Dedifferentiated amniotic fluid mesenchymal stem cell (primary cell): Measurements from ENCODE around the gene TBC1D3.
"Not testable (repeated sequence)": the region's sequence is repeated elsewhere in the genome, so short reads cannot be mapped to it uniquely, and the experiment has no call there.

Experiments used
- DNase-seq: peaks from one replicate; pipeline ENCODE4 v3.0.0-alpha.2; 2016; ENCODE audit errors: extremely low spot score

The TBC1D3 gene

DNA sequence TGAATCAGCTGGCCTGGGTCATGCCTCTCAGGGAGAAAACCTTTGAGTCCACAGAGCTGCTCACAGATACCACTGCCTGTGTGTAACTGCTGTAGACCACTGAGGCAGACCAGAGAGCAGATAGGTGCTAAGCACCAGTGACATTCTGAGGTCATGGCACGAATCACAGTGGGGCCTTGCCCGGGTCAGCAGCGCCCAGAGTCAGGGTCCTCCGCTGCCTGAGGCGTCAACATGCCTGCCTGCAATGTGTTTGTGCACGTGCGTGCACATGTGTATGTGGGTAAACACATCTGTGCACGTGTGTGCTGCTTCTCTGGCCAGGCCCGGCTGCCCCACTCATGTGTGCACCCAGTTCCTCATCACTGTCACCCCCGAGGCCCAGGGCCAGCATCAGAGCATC is at the start of gene TBC1D3:
TSS of gene TBC1D3 (minus strand) at position 101 of the 400 bp plus-strand sequence. CDS start 1,526 bp downstream, outside the sequence.
- not testable (repeated sequence) for DNase-seq

DNA sequence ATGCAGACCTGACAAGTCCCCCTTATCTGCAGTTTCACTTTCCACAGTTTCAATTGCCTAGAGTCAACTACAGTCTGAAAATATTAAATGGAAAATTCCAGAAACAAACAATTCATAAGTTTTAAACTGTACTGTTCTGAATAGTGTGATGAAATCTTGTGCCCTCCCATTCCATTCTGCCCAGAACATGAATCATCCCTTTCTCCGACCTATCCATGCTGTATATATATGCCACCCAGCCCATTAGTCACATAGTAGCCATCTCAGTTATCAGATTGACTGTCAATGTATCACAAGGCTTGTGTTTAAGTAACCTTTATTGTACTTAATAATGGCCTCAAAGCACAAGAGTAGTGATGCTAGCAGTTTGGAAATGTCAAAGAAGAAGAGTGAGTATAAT is 40.4 kb upstream of the TBC1D3 start:
- DNase-seq: not testable (repeated sequence)

DNA sequence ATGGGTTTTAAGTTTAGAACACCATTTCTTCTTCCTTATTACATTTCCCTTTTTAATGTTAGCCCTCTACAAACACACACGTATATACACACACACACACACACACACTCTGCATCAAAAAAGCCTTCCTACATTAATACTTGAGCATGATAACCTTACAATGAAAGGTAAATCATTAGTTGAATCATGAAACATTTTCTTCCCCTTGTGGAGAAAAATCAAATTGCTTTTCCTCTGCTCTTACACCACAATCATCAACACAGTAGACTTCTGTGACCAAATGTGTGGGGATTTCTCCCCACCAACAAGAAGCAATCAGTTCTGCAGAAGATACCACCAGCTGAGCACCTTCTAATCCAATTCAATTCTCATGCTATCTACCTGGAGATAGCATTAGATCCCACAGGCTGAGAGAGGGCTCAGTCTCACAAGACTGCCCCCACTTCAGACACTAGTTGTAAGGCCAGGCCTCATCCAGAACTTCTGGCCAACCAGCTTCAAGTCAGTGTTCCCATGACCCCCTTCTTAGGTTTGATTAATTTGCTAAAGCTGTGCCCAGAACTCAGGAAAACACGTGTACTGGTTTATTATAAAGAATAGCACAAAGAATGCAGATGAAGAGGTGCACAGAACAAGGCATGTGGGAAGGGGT is 33.6 kb upstream of the TBC1D3 start:
- DNase-seq: not testable (repeated sequence)

GRCh38 chr17:38220867-38221266 is 28.5 kb upstream of the TBC1D3 start:
- DNase-seq: not testable (repeated sequence)

- DNase-seq: not testable (repeated sequence)
These were observed 7.9 kb upstream of the TBC1D3 start for GRCh38 chr17:38200271-38200670.

DNA sequence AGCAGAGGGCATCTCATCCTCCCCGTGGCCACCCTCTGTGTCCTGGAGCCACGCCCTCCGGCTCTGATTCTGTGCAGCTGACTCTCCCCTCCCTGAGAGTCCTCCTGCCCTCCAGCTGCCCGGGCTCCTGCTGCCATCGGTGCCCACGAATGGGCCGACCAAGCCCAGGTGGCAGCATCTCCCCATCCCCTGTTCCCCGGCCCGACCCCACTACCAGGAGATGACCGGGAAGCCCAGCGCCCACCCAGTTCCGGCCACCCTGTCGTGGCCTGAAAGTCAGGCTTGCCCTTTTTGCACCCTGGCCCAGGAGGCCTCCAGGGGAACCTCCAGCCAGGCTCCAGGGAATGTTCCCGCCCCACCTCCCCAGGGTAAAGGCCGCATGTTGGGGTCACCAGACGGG is 57.5 kb downstream of the TBC1D3 start:
- DNase-seq: not testable (repeated sequence)
